GM12875 (cell line): ENCODE results near the gene ITGAV.
A peak's percentile ranks its signal among the peaks of the same experiment; 100 is the strongest.

Experiments used
- H3K4me3 ChIP-seq: one replicate; pipeline ENCODE4 v1.5.1; 2011; ENCODE audit warnings: low read depth, low read length, control low read depth
- CTCF ChIP-seq: IDR thresholded peaks from 2 replicates; pipeline ENCODE4 v1.5.1; 2011; ENCODE audit warnings: low read depth, mild to moderate bottlenecking, control low read depth, inconsistent platforms, low read length, moderate library complexity, borderline replicate concordance; ENCODE audit not compliant: insufficient read depth

ITGAV gene

GRCh38 chr2:186589612-186590349 is at the start of gene ITGAV:
ITGAV (plus strand) TSS chr2:186590056; CDS start chr2:186590339, 283 bp downstream.
- H3K4me3 ChIP-seq: peak within 1 kb of the TSS; percentile 77
- TF ChIP-seq CTCF: 0 out of 2 replicates have a peak, but pooled peaks have one; percentile 10

- H3K4me3 ChIP-seq: no peak overlapping the region
- no peak for TF ChIP-seq CTCF
Observed at GRCh38 chr2:186540941-186541340, 48.9 kb upstream of the ITGAV start.

- no peak for TF ChIP-seq CTCF
Observed at GRCh38 chr2:186542002-186542401, 47.9 kb upstream of the ITGAV start.

GRCh38 chr2:186543561-186544131 is 46.2 kb upstream of the ITGAV start:
- H3K4me3 ChIP-seq: no peak overlapping the region
- TF ChIP-seq CTCF: no peak

More at GRCh38 chr2:186542002-186542401, 47.9 kb upstream of the ITGAV start:
- H3K4me3 ChIP-seq: no peak overlapping the region

- no peak for TF ChIP-seq CTCF
- H3K4me3 ChIP-seq: no peak overlapping the region
Observed at GRCh38 chr2:186544255-186544675, 45.6 kb upstream of the ITGAV start.

GRCh38 chr2:186546846-186547245 is 43.0 kb upstream of the ITGAV start:
- no peak overlapping the region for H3K4me3 ChIP-seq
- TF ChIP-seq CTCF: no peak

- no peak for TF ChIP-seq CTCF
- no peak overlapping the region for H3K4me3 ChIP-seq
Observed at GRCh38 chr2:186551323-186552050, 38.4 kb upstream of the ITGAV start.
